ENCODE measurements around the gene IL1RN.

Gene IL1RN

DNA sequence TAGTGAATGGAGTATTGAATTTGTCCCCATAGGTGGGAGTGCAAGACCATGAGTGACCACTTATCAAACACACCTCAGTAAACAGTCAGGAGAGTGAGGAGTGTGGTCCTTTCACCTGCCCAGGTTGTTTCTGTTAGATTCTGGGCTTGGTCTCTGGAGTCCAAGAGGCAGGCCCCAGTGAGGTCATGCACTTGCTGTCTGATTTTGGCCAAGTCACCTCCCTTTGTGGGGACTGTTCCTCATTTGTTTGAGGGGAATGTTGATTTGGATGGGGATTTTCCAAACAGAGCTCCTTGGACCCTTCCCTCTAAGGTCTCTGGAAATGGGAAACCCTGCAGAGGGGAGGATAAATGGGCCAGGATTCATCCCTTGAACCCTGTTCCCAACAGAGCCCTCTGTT, 7.3 kb downstream of the IL1RN start:
- Histone ChIP-seq H3K4me2 (ENCODE audit: low read depth, low read length) (no peak overlapping the region), H3K9me3 (replicated peaks; ENCODE audit: insufficient read depth, low read length) (no peaks in the 10 kb centered on the region), H3K79me2 (ENCODE audit: low read length) (no peaks in the 10 kb centered on the region), H3K4me1 (ENCODE audit: low read length) (peaks cover 4% of the 10 kb centered on the region), H3K9me2 (replicated peaks; ENCODE audit: insufficient read depth, low read length) (no peaks in the 10 kb centered on the region), H3K27me3 (replicated peaks; ENCODE audit: insufficient read depth, low read length) (no peaks in the 10 kb centered on the region), H3K9ac (ENCODE audit: low read length) (no peak overlapping the region), H3K4me3 (ENCODE audit: low read length) (no peak overlapping the region), H3K36me3 (replicated peaks; ENCODE audit: insufficient read depth, low read length) (no peaks in the 10 kb centered on the region), H3F3A (ENCODE audit: insufficient read depth, low read length) (no peaks in the 10 kb centered on the region), H3K27ac (ENCODE audit: low read length) (no peak overlapping the region), H2AFZ (ENCODE audit: low read length) (no peak overlapping the region), H4K20me1 (ENCODE audit: insufficient read depth, low read length) (no peaks in the 10 kb centered on the region)
- no peak for TF ChIP-seq CTCF (IDR thresholded peaks at IDR 0.05; ENCODE audit: low read length)
- TF ChIP-seq EZH2 (optimal IDR thresholded peaks at IDR 0.05; ENCODE audit: low read depth, low read length), result no peak
- no peak for TF ChIP-seq EZH2phosphoT487 (IDR thresholded peaks at IDR 0.05; ENCODE audit: low read length)
- no peak for DNase-seq

DNA sequence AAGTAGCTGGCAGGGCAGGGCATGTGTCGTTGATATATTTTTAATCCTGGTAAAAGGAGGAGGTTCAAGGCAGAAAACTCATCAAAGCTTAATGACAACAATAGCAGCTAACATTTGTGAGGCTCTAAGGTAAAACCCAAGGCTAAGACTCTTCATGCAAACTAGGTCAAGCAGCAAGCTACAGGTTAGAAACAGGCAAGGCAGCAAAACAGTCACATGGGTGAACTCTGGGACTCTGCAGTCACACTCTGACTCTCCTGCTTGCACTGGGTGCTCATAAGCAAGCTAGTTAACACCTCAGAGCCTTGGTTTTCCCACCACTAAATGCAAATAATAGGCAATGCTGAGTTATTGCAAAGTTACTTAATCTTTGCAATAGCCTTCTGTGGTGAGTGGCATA, 7.9 kb downstream of the IL1RN start:
- H4K20me1 ChIP-seq (ENCODE audit: insufficient read depth, low read length), result no peaks in the 10 kb centered on the region
- H3K27me3 ChIP-seq (replicated peaks; ENCODE audit: insufficient read depth, low read length), result no peaks in the 10 kb centered on the region
- H3K9me3 ChIP-seq (replicated peaks; ENCODE audit: insufficient read depth, low read length), result no peaks in the 10 kb centered on the region
- no peak overlapping the region for H3K4me3 ChIP-seq (ENCODE audit: low read length)
- H3K36me3 ChIP-seq (replicated peaks; ENCODE audit: insufficient read depth, low read length), result no peaks in the 10 kb centered on the region
- no peak overlapping the region for H3K4me2 ChIP-seq (ENCODE audit: low read depth, low read length)
- no peak for TF ChIP-seq EZH2 (optimal IDR thresholded peaks at IDR 0.05; ENCODE audit: low read depth, low read length)
- no peak for TF ChIP-seq CTCF (IDR thresholded peaks at IDR 0.05; ENCODE audit: low read length)
- TF ChIP-seq EZH2phosphoT487 (IDR thresholded peaks at IDR 0.05; ENCODE audit: low read length), result no peak
- DNase-seq, result no peak
- H3K79me2 ChIP-seq (ENCODE audit: low read length), result no peaks in the 10 kb centered on the region
- H3K27ac ChIP-seq (ENCODE audit: low read length), result no peak overlapping the region
- H3K9me2 ChIP-seq (replicated peaks; ENCODE audit: insufficient read depth, low read length), result no peaks in the 10 kb centered on the region
- H3F3A ChIP-seq (ENCODE audit: insufficient read depth, low read length), result no peaks in the 10 kb centered on the region
- no peak overlapping the region for H3K9ac ChIP-seq (ENCODE audit: low read length)
- H2AFZ ChIP-seq (ENCODE audit: low read length), result no peak overlapping the region
- H3K4me1 ChIP-seq (ENCODE audit: low read length), result peaks cover 4% of the 10 kb centered on the region

DNA sequence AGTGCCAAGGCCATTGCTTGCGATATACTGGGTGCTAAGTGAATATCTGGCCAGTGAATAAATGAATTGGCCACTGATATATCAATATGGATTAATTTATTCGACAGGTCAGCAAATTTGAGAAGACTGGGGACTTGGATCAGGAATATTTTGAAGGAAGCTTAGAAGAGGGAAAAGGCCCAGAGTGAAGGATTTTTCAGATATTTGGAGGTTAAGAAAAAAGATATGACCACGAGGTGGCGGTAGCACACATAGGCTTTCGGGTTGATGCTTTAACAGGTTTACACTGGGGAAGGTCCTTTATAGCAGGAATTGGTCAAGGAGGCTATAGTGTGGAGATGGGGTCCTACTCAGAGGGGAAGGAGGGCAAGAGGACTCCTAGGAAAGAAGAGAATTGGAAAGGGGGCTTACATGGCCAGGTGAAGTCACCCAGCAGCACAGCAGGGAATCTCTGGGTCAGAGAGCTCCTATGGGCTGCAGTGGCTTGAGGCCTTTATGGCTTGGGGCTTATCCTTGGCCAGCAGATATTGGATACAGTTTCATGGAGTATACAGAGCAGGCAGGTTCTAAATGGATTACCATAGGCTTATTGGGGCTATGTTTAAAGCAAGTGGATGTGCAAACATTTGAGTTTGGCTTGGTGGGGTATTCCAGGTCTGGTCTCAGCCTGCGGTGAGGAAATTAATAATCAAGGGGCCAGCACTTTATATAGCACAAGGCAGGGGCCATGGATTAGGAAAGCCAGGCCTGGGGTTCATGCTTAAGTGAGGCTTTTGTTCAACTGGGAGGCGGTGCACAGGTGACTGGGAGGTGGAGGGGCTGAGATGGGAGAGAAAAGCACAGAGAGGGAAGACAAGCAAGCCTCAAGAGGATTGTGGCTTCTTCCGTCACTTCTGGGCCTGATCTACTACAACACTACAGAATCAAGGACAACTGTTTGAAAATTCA, 9.7 kb downstream of the IL1RN start:
- no peaks in the 10 kb centered on the region for H3K36me3 ChIP-seq (replicated peaks; ENCODE audit: insufficient read depth, low read length)
- no peak overlapping the region for H2AFZ ChIP-seq (ENCODE audit: low read length)
- no peaks in the 10 kb centered on the region for H3K9me3 ChIP-seq (replicated peaks; ENCODE audit: insufficient read depth, low read length)
- H3K9me2 ChIP-seq (replicated peaks; ENCODE audit: insufficient read depth, low read length), result no peaks in the 10 kb centered on the region
- H4K20me1 ChIP-seq (ENCODE audit: insufficient read depth, low read length), result no peaks in the 10 kb centered on the region
- peaks cover 4% of the 10 kb centered on the region for H3K4me1 ChIP-seq (ENCODE audit: low read length)
- H3K27ac ChIP-seq (ENCODE audit: low read length), result no peak overlapping the region
- H3K4me2 ChIP-seq (ENCODE audit: low read depth, low read length), result no peak overlapping the region
- peak; percentile 54 for DNase-seq
- no peak for TF ChIP-seq EZH2 (optimal IDR thresholded peaks at IDR 0.05; ENCODE audit: low read depth, low read length)
- no peak for TF ChIP-seq EZH2phosphoT487 (IDR thresholded peaks at IDR 0.05; ENCODE audit: low read length)
- TF ChIP-seq CTCF (IDR thresholded peaks at IDR 0.05; ENCODE audit: low read length), result peak; percentile 74
- no peak overlapping the region for H3K4me3 ChIP-seq (ENCODE audit: low read length)
- no peak overlapping the region for H3K9ac ChIP-seq (ENCODE audit: low read length)
- H3K27me3 ChIP-seq (replicated peaks; ENCODE audit: insufficient read depth, low read length), result no peaks in the 10 kb centered on the region
- no peaks in the 10 kb centered on the region for H3F3A ChIP-seq (ENCODE audit: insufficient read depth, low read length)
- H3K79me2 ChIP-seq (ENCODE audit: low read length), result no peaks in the 10 kb centered on the region
